ENCODE data around the gene B9D2.

Gene B9D2

DNA sequence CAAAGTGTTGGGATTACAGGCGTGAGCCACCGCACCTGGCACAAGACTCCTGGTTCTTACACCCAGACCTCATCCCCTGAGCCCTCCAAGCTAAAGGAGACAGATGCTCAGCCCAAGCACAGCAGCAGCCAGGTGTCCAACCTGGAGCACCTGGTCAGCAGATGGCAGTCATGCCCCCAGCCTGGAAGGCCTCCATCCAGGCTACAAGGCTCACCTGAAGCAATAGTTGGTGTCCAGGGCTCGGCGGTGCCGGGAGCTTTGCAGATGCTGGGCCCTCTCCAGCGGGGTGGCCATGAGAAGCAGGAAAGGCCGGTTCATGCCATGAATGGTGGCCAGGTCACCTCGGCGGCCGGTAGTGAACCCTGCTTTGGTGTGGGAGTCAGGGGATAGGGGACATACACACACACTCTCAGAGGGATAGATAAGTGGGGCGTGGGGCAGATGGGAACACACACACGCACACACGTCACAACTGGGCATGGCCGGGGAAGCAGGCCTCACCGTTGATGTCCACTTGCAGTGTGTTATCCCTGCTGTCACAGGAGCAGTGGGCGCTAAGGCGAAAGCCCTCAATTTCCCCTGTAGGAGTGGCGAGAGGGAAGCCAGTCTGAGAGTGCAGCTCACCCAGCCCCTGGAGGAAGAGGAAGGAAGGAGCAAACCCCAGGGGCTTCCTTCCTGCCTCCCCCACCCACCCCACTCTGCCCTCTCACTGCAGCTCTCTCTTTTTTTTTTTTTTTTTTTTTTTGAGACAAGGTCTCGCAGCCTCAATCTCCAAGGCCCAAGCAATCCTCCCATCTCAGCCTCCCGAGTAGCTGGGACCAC lies 22.1 kb downstream of the B9D2 start:
- Histone ChIP-seq H3K36me3 (ENCODE audit: control insufficient read depth in 2 of 2, insufficient read depth in 1 of 2, low read length in 2 of 2) (peaks cover 59 to 62% of the 10 kb centered on the region in 2 experiments; a peak in 2 of 3 replicates), H3K27ac (ENCODE audit: extremely low read depth, low read depth, low read length) (no peak overlapping the region), H3K9me3 (ENCODE audit: control insufficient read depth, insufficient read depth, low read depth, low read length) (no peaks in the 10 kb centered on the region), H3K4me1 (ENCODE audit: control insufficient read depth, insufficient read depth, low read length) (no peaks in the 10 kb centered on the region), H3K4me3 (ENCODE audit: low read depth, low read length) (no peak overlapping the region)
- POLR2A ChIA-PET: interaction anchor here (0.6 to 1.1 kb wide), 4 partner anchors 12 to 905 kb away, joined by 3 to 9 read pairs (median 4); no protein-coding TSS in a partner anchor
- TF ChIP-seq, protein P1, sequence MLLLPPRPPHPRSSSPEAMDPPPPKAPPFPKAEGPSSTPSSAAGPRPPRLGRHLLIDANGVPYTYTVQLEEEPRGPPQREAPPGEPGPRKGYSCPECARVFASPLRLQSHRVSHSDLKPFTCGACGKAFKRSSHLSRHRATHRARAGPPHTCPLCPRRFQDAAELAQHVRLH (tag by site-specific recombination; IDR thresholded peaks at IDR 0.05): no peak
- TF ChIP-seq ZNF707 (tag by site-specific recombination; IDR thresholded peaks at IDR 0.05): no peak
- no peak for TF ChIP-seq OVOL3 (tag by site-specific recombination; IDR thresholded peaks at IDR 0.05)
- no peak for TF ChIP-seq PRDM1 (tag by site-specific recombination; IDR thresholded peaks at IDR 0.05)
- TF ChIP-seq, protein P2, sequence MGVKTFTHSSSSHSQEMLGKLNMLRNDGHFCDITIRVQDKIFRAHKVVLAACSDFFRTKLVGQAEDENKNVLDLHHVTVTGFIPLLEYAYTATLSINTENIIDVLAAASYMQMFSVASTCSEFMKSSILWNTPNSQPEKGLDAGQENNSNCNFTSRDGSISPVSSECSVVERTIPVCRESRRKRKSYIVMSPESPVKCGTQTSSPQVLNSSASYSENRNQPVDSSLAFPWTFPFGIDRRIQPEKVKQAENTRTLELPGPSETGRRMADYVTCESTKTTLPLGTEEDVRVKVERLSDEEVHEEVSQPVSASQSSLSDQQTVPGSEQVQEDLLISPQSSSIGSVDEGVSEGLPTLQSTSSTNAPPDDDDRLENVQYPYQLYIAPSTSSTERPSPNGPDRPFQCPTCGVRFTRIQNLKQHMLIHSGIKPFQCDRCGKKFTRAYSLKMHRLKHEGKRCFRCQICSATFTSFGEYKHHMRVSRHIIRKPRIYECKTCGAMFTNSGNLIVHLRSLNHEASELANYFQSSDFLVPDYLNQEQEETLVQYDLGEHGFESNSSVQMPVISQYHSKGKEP (tag by site-specific recombination; IDR thresholded peaks at IDR 0.05): no peak
- no peak for TF ChIP-seq OSR2 (tag by site-specific recombination; IDR thresholded peaks at IDR 0.05)
- no peak for TF ChIP-seq ZNF621 (tag by site-specific recombination; IDR thresholded peaks at IDR 0.05)
- TF ChIP-seq SCRT1 (tag by site-specific recombination; IDR thresholded peaks at IDR 0.05; ENCODE audit: borderline replicate concordance): no peak
- TF ChIP-seq IKZF3 (tag by site-specific recombination; IDR thresholded peaks at IDR 0.05): no peak
- TF ChIP-seq, protein P3, sequence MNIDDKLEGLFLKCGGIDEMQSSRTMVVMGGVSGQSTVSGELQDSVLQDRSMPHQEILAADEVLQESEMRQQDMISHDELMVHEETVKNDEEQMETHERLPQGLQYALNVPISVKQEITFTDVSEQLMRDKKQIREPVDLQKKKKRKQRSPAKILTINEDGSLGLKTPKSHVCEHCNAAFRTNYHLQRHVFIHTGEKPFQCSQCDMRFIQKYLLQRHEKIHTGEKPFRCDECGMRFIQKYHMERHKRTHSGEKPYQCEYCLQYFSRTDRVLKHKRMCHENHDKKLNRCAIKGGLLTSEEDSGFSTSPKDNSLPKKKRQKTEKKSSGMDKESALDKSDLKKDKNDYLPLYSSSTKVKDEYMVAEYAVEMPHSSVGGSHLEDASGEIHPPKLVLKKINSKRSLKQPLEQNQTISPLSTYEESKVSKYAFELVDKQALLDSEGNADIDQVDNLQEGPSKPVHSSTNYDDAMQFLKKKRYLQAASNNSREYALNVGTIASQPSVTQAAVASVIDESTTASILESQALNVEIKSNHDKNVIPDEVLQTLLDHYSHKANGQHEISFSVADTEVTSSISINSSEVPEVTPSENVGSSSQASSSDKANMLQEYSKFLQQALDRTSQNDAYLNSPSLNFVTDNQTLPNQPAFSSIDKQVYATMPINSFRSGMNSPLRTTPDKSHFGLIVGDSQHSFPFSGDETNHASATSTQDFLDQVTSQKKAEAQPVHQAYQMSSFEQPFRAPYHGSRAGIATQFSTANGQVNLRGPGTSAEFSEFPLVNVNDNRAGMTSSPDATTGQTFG (tag by site-specific recombination; IDR thresholded peaks at IDR 0.05; ENCODE audit: borderline replicate concordance): no peak
- no peak for TF ChIP-seq ZNF654 (tag by site-specific recombination; IDR thresholded peaks at IDR 0.05; ENCODE audit: low read depth)
- TF ChIP-seq ZIC2 (tag by site-specific recombination; IDR thresholded peaks at IDR 0.05): no peak
- TF ChIP-seq ZNF529 (tag by site-specific recombination; IDR thresholded peaks at IDR 0.05; ENCODE audit: insufficient replicate concordance): no peak
- TF ChIP-seq ZSCAN23 (tag by site-specific recombination; IDR thresholded peaks at IDR 0.05): no peak
- TF ChIP-seq KLF8 (tag by site-specific recombination; IDR thresholded peaks at IDR 0.05): no peak
- TF ChIP-seq, protein P4, sequence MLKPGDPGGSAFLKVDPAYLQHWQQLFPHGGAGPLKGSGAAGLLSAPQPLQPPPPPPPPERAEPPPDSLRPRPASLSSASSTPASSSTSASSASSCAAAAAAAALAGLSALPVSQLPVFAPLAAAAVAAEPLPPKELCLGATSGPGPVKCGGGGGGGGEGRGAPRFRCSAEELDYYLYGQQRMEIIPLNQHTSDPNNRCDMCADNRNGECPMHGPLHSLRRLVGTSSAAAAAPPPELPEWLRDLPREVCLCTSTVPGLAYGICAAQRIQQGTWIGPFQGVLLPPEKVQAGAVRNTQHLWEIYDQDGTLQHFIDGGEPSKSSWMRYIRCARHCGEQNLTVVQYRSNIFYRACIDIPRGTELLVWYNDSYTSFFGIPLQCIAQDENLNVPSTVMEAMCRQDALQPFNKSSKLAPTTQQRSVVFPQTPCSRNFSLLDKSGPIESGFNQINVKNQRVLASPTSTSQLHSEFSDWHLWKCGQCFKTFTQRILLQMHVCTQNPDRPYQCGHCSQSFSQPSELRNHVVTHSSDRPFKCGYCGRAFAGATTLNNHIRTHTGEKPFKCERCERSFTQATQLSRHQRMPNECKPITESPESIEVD (tag by site-specific recombination; IDR thresholded peaks at IDR 0.05): no peak
- TF ChIP-seq, protein P5, sequence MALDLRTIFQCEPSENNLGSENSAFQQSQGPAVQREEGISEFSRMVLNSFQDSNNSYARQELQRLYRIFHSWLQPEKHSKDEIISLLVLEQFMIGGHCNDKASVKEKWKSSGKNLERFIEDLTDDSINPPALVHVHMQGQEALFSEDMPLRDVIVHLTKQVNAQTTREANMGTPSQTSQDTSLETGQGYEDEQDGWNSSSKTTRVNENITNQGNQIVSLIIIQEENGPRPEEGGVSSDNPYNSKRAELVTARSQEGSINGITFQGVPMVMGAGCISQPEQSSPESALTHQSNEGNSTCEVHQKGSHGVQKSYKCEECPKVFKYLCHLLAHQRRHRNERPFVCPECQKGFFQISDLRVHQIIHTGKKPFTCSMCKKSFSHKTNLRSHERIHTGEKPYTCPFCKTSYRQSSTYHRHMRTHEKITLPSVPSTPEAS (tag by site-specific recombination; IDR thresholded peaks at IDR 0.05): no peak
- TF ChIP-seq ZNF354C (tag by site-specific recombination; IDR thresholded peaks at IDR 0.05; ENCODE audit: borderline replicate concordance, low read depth): no peak
- CTCF ChIA-PET: interaction anchor here (0.6 to 0.7 kb wide), 4 partner anchors 81 to 229 kb away, joined by 3 to 5 read pairs (median 4); no protein-coding TSS in a partner anchor
